ENCODE measurements around the gene AMOTL2.

GRCh38 chr3:134327594-134327975 lies 46.7 kb downstream of the AMOTL2 start:
- TF ChIP-seq POLR2AphosphoS5 (IDR thresholded peaks at IDR 0.05; ENCODE audit: low read depth) (no peak), SPI1 (IDR thresholded peaks at IDR 0.05; ENCODE audit: borderline replicate concordance, low read depth) (no peak)
- TF ChIP-seq, protein P1, sequence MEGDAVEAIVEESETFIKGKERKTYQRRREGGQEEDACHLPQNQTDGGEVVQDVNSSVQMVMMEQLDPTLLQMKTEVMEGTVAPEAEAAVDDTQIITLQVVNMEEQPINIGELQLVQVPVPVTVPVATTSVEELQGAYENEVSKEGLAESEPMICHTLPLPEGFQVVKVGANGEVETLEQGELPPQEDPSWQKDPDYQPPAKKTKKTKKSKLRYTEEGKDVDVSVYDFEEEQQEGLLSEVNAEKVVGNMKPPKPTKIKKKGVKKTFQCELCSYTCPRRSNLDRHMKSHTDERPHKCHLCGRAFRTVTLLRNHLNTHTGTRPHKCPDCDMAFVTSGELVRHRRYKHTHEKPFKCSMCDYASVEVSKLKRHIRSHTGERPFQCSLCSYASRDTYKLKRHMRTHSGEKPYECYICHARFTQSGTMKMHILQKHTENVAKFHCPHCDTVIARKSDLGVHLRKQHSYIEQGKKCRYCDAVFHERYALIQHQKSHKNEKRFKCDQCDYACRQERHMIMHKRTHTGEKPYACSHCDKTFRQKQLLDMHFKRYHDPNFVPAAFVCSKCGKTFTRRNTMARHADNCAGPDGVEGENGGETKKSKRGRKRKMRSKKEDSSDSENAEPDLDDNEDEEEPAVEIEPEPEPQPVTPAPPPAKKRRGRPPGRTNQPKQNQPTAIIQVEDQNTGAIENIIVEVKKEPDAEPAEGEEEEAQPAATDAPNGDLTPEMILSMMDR (IDR thresholded peaks at IDR 0.05; ENCODE audit: insufficient read depth, low read length): no peak
- TF ChIP-seq, protein P2, sequence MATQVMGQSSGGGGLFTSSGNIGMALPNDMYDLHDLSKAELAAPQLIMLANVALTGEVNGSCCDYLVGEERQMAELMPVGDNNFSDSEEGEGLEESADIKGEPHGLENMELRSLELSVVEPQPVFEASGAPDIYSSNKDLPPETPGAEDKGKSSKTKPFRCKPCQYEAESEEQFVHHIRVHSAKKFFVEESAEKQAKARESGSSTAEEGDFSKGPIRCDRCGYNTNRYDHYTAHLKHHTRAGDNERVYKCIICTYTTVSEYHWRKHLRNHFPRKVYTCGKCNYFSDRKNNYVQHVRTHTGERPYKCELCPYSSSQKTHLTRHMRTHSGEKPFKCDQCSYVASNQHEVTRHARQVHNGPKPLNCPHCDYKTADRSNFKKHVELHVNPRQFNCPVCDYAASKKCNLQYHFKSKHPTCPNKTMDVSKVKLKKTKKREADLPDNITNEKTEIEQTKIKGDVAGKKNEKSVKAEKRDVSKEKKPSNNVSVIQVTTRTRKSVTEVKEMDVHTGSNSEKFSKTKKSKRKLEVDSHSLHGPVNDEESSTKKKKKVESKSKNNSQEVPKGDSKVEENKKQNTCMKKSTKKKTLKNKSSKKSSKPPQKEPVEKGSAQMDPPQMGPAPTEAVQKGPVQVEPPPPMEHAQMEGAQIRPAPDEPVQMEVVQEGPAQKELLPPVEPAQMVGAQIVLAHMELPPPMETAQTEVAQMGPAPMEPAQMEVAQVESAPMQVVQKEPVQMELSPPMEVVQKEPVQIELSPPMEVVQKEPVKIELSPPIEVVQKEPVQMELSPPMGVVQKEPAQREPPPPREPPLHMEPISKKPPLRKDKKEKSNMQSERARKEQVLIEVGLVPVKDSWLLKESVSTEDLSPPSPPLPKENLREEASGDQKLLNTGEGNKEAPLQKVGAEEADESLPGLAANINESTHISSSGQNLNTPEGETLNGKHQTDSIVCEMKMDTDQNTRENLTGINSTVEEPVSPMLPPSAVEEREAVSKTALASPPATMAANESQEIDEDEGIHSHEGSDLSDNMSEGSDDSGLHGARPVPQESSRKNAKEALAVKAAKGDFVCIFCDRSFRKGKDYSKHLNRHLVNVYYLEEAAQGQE (IDR thresholded peaks at IDR 0.05; ENCODE audit: insufficient replicate concordance, low read depth): no peak

Measured in HL-60 (cell line).